Measurements from ENCODE around the gene H2BK1.

DNA sequence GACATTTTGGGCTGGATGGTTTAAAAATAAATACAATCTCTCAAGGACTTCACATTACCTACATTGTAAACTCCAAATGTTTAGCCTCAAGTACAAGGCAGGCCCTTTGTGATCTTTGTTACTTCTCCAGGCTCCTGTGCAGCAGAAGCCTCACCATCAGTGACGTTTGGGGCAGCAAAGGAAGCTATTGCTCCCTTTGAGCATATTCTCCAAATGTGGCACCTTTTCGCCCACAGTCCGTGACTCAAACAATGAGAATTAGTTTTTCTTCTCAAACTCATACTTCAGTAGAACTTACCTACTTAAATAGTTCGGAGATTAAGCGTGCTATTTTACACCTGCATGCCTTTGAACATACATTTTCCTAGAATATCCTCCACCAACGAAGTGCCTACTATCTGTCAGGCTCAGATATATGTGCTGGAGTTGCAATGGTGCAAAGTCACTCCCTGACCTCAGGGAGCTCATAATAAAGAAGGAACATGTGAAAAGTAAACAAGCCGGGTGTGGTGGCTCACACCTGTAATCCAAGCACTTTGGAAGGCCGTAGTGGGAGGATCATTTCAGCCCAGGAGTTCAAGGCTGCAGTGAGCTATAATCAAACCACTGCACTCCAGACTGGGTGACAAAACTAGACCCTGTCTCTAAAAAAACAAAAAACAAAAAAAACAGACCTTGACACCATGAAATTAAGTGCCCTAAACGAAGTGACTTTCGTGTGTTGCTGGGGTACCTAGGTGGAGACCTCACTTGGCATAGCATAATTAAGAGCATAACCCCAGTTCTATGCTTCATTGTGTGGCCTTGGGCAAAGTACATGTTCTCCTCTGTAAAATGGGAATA, 18.0 kb upstream of the H2BK1 start:
- TF ChIP-seq L3MBTL2 (conservative IDR thresholded peaks at IDR 0.05): no peak
- no peak for TF ChIP-seq SP1 (IDR thresholded peaks at IDR 0.05)
- no peak for TF ChIP-seq ZNF384 (IDR thresholded peaks at IDR 0.05)
- TF ChIP-seq ARNT (IDR thresholded peaks at IDR 0.05): no peak
- no peak for TF ChIP-seq FOXA1 (IDR thresholded peaks at IDR 0.05)
- TF ChIP-seq BHLHE40 (IDR thresholded peaks at IDR 0.05; ENCODE audit: borderline replicate concordance): no peak
- no peak for TF ChIP-seq ELF4 (IDR thresholded peaks at IDR 0.05)

All from HEK293T (cell line).